ENCODE data around the gene PRM1.
"Not testable (repeated sequence)": the region's sequence is repeated elsewhere in the genome, so short reads cannot be mapped to it uniquely, and the experiment has no call there.

Gene PRM1

DNA sequence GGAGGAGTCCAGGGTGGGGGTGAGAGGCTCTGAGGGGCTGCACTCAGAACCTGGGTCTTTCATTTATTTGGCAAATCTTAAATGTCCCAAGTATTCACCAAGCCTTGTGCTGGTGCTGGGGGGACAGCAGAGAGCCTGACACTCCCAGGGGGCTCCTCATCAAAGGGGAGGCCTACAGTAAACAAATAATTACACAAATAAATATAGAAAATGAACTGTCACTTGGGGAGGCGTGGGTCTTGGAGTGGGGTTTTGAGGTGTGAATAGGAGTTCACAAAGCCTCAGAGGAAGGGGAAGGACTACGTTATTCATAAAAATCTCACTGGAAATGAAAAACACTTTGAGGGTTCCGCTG is 15.2 kb upstream of the PRM1 start:
- no peak overlapping the region for H3K27ac Mint-ChIP-seq
- no peak overlapping the region for H3K4me3 Mint-ChIP-seq
- H3K9me3 Mint-ChIP-seq: no peaks in the 10 kb centered on the region
- no peaks in the 10 kb centered on the region for H3K36me3 Mint-ChIP-seq (ENCODE audit: low read depth)
- no peak for DNase-seq
- peaks cover 44% of the 10 kb centered on the region for H3K4me1 Mint-ChIP-seq
- peaks cover 14% of the 10 kb centered on the region for H3K27me3 Mint-ChIP-seq (ENCODE audit: low read depth, poor library complexity)
- TF ChIP-seq, protein P1, sequence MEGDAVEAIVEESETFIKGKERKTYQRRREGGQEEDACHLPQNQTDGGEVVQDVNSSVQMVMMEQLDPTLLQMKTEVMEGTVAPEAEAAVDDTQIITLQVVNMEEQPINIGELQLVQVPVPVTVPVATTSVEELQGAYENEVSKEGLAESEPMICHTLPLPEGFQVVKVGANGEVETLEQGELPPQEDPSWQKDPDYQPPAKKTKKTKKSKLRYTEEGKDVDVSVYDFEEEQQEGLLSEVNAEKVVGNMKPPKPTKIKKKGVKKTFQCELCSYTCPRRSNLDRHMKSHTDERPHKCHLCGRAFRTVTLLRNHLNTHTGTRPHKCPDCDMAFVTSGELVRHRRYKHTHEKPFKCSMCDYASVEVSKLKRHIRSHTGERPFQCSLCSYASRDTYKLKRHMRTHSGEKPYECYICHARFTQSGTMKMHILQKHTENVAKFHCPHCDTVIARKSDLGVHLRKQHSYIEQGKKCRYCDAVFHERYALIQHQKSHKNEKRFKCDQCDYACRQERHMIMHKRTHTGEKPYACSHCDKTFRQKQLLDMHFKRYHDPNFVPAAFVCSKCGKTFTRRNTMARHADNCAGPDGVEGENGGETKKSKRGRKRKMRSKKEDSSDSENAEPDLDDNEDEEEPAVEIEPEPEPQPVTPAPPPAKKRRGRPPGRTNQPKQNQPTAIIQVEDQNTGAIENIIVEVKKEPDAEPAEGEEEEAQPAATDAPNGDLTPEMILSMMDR (IDR thresholded peaks at IDR 0.05): no peak

DNA sequence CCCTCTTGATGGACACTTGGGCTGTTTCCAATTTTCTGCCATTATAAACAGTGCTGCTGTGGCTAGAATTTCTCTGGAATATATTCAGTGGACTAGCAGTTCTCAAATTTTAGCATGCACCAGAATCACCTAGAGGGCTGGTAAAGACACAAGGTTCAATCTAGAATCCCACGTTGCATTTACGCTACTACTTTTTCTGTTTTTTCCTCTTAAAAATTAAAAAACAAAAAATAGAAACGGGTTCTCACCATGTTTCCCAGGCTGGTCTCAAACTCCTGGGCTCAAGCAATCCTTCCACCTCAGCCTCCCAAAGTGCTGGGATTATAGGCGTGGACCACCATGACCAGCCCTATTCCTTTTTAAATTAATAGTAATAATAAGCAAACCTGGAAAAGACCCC is 14.5 kb upstream of the PRM1 start:
- no peak for DNase-seq
- Mint-ChIP-seq H3K27me3 (ENCODE audit: low read depth, poor library complexity) (peaks cover 11% of the 10 kb centered on the region), H3K36me3 (ENCODE audit: low read depth) (no peaks in the 10 kb centered on the region), H3K4me1 (peaks cover 50% of the 10 kb centered on the region), H3K9me3 (no peaks in the 10 kb centered on the region), H3K4me3 (no peak overlapping the region), H3K27ac (no peak overlapping the region)
- TF ChIP-seq, protein P1 (IDR thresholded peaks at IDR 0.05): no peak

DNA sequence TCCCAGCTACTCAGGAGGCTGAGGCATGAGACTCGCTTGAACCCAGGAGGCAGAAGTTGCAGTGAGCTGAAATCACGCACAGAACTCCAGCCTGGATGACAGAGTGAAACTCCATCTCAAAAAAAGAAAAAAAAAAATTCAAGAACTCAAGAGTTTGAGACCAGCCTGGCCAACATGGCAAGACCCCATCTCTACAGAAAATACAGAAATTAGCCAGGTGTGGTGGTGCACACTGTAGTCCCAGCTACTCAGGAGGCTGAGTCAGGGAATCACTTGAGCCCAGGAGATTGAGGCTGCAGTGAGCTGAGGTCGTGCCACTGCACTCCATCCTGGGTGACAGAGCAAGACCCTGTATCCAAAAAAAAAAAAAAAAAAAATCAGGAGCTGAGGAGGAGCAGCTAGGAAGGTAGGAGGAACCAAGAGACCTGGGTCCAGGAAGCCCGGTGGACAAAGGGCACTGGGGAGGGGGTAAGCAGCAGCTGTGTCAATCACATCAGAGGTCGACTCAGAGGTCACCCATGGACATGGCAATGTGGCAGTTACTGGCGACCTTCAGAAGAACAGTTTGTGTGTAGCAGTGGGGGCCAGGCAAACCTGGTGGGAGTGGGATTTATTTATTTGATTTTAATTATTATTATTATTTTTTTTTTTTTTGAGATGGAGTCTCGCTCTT is 11.1 kb upstream of the PRM1 start:
- H3K4me3 Mint-ChIP-seq: no peak overlapping the region
- TF ChIP-seq, protein P1 (IDR thresholded peaks at IDR 0.05): no peak
- H3K27ac Mint-ChIP-seq: no peak overlapping the region
- DNase-seq: no peak
- H3K4me1 Mint-ChIP-seq: peaks cover 58% of the 10 kb centered on the region
- peaks cover 5% of the 10 kb centered on the region for H3K27me3 Mint-ChIP-seq (ENCODE audit: low read depth, poor library complexity)
- H3K9me3 Mint-ChIP-seq: peaks cover 11% of the 10 kb centered on the region
- H3K36me3 Mint-ChIP-seq (ENCODE audit: low read depth): no peaks in the 10 kb centered on the region

DNA sequence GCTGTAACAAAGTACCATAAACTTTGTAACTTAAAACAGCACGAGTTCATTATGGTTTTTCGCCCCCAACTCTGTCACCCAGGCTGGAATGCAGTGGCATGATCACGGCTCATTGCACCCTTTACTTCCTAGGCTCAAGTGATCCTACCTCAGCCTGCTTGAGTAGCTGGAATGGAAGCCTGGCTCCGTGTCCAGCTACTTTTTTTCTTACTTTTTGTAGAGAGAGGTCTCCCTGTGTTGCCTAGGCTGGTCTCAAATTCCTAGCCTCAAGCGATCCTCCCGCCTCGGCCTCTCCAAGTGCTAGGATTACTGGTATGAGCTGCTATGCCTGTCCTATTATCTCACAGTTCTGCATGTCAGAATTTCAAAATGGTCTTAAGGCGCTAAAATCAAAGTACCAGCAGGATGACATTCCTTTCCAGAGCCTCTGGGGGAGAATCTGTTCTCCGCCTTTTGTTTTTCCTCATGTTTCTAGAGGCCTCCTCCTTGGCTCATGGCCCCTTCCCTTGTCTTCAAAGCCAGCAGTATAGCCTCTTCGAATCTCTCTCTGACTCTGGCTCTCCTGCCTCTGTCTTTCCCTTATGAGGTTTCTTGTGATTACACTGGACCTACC is 10.1 kb upstream of the PRM1 start:
- peaks cover 54% of the 10 kb centered on the region for H3K4me1 Mint-ChIP-seq
- H3K9me3 Mint-ChIP-seq: peaks cover 11% of the 10 kb centered on the region
- no peak for DNase-seq
- peak overlapping the region; percentile 23 for H3K27ac Mint-ChIP-seq
- peak overlapping the region; percentile 12 for H3K4me3 Mint-ChIP-seq
- TF ChIP-seq, protein P1 (IDR thresholded peaks at IDR 0.05): no peak
- H3K27me3 Mint-ChIP-seq (ENCODE audit: low read depth, poor library complexity): peaks cover 3% of the 10 kb centered on the region
- H3K36me3 Mint-ChIP-seq (ENCODE audit: low read depth): no peaks in the 10 kb centered on the region

DNA sequence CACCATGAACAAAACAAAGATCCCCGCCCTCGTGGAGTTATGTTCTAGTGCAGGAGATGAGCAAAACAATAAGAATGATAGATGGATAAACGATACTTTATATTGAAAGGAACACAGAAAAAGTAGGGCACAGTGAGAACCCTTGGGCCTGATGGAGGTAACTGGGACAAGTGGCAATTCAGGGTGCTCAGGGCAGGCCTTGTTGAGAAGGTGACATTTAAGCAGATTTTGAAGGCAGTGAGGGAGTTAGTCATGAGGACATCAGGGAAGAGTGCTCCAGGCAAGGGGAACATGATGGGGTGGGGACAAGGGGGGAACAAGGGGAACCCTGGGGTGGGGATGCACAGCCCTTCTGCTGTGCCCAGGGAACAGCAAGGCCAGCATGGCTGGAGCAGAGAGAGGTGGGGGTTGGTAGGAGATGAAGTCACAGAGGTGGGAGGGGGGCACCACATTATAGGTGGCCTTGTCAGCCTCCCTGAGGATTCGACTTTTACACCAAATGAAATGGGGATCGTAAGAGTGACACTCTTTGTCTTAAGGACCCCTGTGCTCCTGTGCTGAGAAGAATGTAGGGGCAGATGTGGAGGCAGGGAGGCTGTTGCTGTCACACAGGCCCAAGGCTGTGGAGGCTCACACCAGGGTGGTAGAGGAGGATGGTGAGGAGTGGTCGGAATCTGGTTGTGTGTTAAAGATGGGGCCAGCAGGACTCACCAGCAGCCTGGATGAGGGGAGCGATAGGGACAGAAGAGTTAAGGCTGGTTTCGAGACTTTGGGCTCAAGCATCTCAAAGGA is 9.2 kb upstream of the PRM1 start:
- H3K36me3 Mint-ChIP-seq (ENCODE audit: low read depth): no peaks in the 10 kb centered on the region
- peaks cover 2% of the 10 kb centered on the region for H3K27me3 Mint-ChIP-seq (ENCODE audit: low read depth, poor library complexity)
- peaks cover 11% of the 10 kb centered on the region for H3K9me3 Mint-ChIP-seq
- TF ChIP-seq, protein P1 (IDR thresholded peaks at IDR 0.05): no peak
- no peak for DNase-seq
- H3K27ac Mint-ChIP-seq: peak overlapping the region; percentile 68
- H3K4me1 Mint-ChIP-seq: peaks cover 60% of the 10 kb centered on the region
- H3K4me3 Mint-ChIP-seq: no peak overlapping the region

DNA sequence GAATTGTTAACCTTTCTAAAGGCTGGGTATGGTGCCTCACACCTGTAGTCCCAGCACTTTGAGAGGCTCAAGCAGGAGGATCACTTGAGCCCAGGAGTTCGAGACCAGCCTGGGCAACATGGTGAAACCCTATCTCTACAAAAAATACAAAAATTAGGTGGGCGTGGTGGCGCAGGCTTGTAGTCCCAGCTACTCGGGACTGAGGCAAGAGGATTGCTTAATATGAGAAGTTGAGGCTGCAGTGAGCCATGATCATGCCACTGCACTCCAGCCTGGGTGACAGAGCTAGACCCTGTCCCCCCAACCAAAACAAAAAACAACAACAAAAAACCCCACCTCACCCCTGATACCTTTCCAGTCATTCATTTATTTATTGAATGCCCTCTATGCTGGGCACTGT is 8.6 kb upstream of the PRM1 start:
- not testable (repeated sequence) for H3K4me3 Mint-ChIP-seq

More for the DNA sequence above, 8.6 kb upstream of the PRM1 start:
- Mint-ChIP-seq H3K9me3 (peaks cover 11% of the 10 kb centered on the region), H3K4me1 (peaks cover 61% of the 10 kb centered on the region)
- DNase-seq; H3K27ac Mint-ChIP-seq; H3K27me3 Mint-ChIP-seq (ENCODE audit: low read depth, poor library complexity); H3K36me3 Mint-ChIP-seq (ENCODE audit: low read depth): not testable (repeated sequence)
